GM12801 (cell line): ENCODE measurements around the gene SSBP2.

Source experiments
- CTCF ChIP-seq: IDR thresholded peaks from one replicate; pipeline ENCODE4 v1.5.1; 2011; ENCODE audit warnings: control low read depth; ENCODE audit not compliant: insufficient read length; ENCODE audit errors: extremely low read depth

The SSBP2 gene

GRCh38 chr5:81767097-81767496, 16.2 kb upstream of the SSBP2 start:
- no peak for TF ChIP-seq CTCF

- no peak for TF ChIP-seq CTCF
Observed at GRCh38 chr5:81766611-81767010, 15.7 kb upstream of the SSBP2 start.

- TF ChIP-seq CTCF, result no peak
Observed at GRCh38 chr5:81763294-81763928, 12.5 kb upstream of the SSBP2 start.

GRCh38 chr5:81762853-81763252, 12.0 kb upstream of the SSBP2 start:
- TF ChIP-seq CTCF, result no peak

GRCh38 chr5:81762401-81762800, 11.5 kb upstream of the SSBP2 start:
- TF ChIP-seq CTCF, result no peak

- TF ChIP-seq CTCF, result no peak
Observed at GRCh38 chr5:81761970-81762369, 11.1 kb upstream of the SSBP2 start.

- TF ChIP-seq CTCF, result no peak
Observed at GRCh38 chr5:81761270-81761669, 10.4 kb upstream of the SSBP2 start.
